HEK293T (cell line): ENCODE results near the gene DTNB.

Source experiments
- CTCF ChIA-PET: fragments of 350-600 bp; formaldehyde crosslinking; extraction: SDS; loops from one replicate; lab custom pipeline; 2021; ENCODE audit warnings: antibody characterized with exemption, inconsistent platforms; lab: Yijun Ruan, JAX
- POLR2A ChIA-PET: fragments of 350-600 bp; formaldehyde crosslinking; extraction: SDS; loops from one replicate; lab custom pipeline; 2020; ENCODE audit warnings: antibody characterized with exemption, inconsistent platforms; lab: Yijun Ruan, JAX
- DNase-seq: peaks from one replicate; pipeline ENCODE4 v3.0.0; 2012; ENCODE audit warnings: mixed read lengths; ENCODE audit errors: extremely low spot score
- ARNT ChIP-seq: fragments of 450-650 bp; IDR thresholded peaks from 2 replicates; pipeline ENCODE4 v1.6.1; 2017; ENCODE audit warnings: mild to moderate bottlenecking
- BHLHE40 ChIP-seq: fragments of 450-650 bp; IDR thresholded peaks from 2 replicates; pipeline ENCODE4 v1.6.1; 2016; ENCODE audit warnings: mild to moderate bottlenecking, moderate library complexity, borderline replicate concordance
- CTBP1 ChIP-seq: fragments of 450-650 bp; IDR thresholded peaks from 2 replicates; pipeline ENCODE4 v1.6.1; 2016; ENCODE audit warnings: borderline replicate concordance
- ELF4 ChIP-seq: fragments of 450-650 bp; IDR thresholded peaks from 2 replicates; pipeline ENCODE4 v1.6.1; 2017; ENCODE audit warnings: antibody characterized with exemption
- FOXA1 ChIP-seq: fragments of 450-650 bp; IDR thresholded peaks from 2 replicates; pipeline ENCODE4 v1.6.1; 2016; ENCODE audit warnings: mild to moderate bottlenecking
- FOXK2 ChIP-seq: fragments of 450-650 bp; IDR thresholded peaks from 2 replicates; pipeline ENCODE4 v1.6.1; 2016; ENCODE audit warnings: mild to moderate bottlenecking
- FOXM1 ChIP-seq: fragments of 450-650 bp; IDR thresholded peaks from 2 replicates; pipeline ENCODE4 v1.6.1; 2017; ENCODE audit warnings: mild to moderate bottlenecking, borderline replicate concordance
- HDGF ChIP-seq: fragments of 450-650 bp; IDR thresholded peaks from 2 replicates; pipeline ENCODE4 v1.6.1; 2017; ENCODE audit warnings: antibody characterized with exemption, borderline replicate concordance
- L3MBTL2 ChIP-seq: fragments of 450-650 bp; conservative IDR thresholded peaks from 2 replicates; pipeline ENCODE4 v1.6.1; 2016; ENCODE audit warnings: mild to moderate bottlenecking
- LEF1 ChIP-seq: fragments of 450-650 bp; IDR thresholded peaks from 2 replicates; pipeline ENCODE4 v1.6.1; 2017; ENCODE audit warnings: mild to moderate bottlenecking, borderline replicate concordance
- NFRKB ChIP-seq: fragments of 450-650 bp; IDR thresholded peaks from 2 replicates; pipeline ENCODE4 v1.6.1; 2016; ENCODE audit warnings: mild to moderate bottlenecking, moderate library complexity
- SP1 ChIP-seq: fragments of 450-650 bp; IDR thresholded peaks from 2 replicates; pipeline ENCODE4 v1.6.1; 2017
- SUZ12 ChIP-seq: fragments of 450-650 bp; IDR thresholded peaks from 2 replicates; pipeline ENCODE4 v1.6.1; 2016; ENCODE audit warnings: mild to moderate bottlenecking
- TARDBP ChIP-seq: fragments of 450-650 bp; IDR thresholded peaks from 2 replicates; pipeline ENCODE4 v1.6.1; 2016
- ZNF384 ChIP-seq: fragments of 450-650 bp; IDR thresholded peaks from 2 replicates; pipeline ENCODE4 v1.6.1; 2016
- TF ChIP-seq, protein P1 (sequence below): fragments of 450-650 bp; IDR thresholded peaks from 2 replicates; pipeline ENCODE4 v1.6.1; 2016

Gene DTNB

GRCh38 chr2:25651782-25652455, 21.5 kb downstream of the DTNB start:
- ChIA-PET CTCF (no interaction called here), POLR2A (no interaction called here)
- no peak for TF ChIP-seq FOXA1
- TF ChIP-seq, protein P1, sequence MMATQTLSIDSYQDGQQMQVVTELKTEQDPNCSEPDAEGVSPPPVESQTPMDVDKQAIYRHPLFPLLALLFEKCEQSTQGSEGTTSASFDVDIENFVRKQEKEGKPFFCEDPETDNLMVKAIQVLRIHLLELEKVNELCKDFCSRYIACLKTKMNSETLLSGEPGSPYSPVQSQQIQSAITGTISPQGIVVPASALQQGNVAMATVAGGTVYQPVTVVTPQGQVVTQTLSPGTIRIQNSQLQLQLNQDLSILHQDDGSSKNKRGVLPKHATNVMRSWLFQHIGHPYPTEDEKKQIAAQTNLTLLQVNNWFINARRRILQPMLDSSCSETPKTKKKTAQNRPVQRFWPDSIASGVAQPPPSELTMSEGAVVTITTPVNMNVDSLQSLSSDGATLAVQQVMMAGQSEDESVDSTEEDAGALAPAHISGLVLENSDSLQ: no peak
- no peak for TF ChIP-seq ELF4
- no peak for TF ChIP-seq NFRKB
- TF ChIP-seq L3MBTL2: no peak
- TF ChIP-seq ARNT: no peak
- TF ChIP-seq FOXM1: no peak
- TF ChIP-seq TARDBP: no peak
- TF ChIP-seq HDGF: no peak
- no peak for TF ChIP-seq ZNF384
- no peak for TF ChIP-seq LEF1
- TF ChIP-seq CTBP1: no peak
- TF ChIP-seq SUZ12: no peak
- no peak for TF ChIP-seq FOXK2
- TF ChIP-seq SP1: no peak
- no peak for TF ChIP-seq BHLHE40
- no peak for DNase-seq

- CTCF ChIA-PET: no interaction called here
- no peak for DNase-seq
- TF ChIP-seq CTBP1 (no peak), SP1 (no peak), FOXK2 (no peak), LEF1 (no peak), ZNF384 (no peak), BHLHE40 (no peak), ARNT (no peak), L3MBTL2 (no peak)
- POLR2A ChIA-PET: no interaction called here
Observed at GRCh38 chr2:25651066-25651465, 22.3 kb downstream of the DTNB start.

- ChIA-PET CTCF (no interaction called here), POLR2A (no interaction called here)
- TF ChIP-seq ZNF384: no peak
- TF ChIP-seq L3MBTL2: no peak
- TF ChIP-seq FOXK2: no peak
- TF ChIP-seq, protein P1: no peak
- no peak for TF ChIP-seq ELF4
- no peak for DNase-seq
Observed at GRCh38 chr2:25650256-25650655, 23.1 kb downstream of the DTNB start.

DNA sequence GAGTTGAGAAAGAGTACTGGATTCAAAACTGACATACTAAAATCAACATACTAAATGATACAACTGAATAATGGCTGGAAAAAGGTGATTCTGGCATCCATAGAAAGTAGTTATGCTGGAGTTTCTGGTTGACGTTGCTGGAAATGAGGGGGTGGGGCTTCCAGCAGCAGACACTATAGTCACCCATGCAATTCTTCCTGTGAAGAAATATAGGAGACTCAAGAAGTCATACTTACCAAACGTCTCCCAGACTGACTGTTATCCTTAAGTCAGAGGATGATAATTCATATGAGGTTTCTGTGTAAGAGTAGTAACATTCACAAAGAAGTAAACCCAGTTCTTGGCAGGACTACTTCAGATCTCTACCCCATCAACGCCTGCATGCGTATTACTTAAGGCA, 23.6 kb downstream of the DTNB start:
- POLR2A ChIA-PET: no interaction called here
- DNase-seq: no peak
- CTCF ChIA-PET: no interaction called here
- TF ChIP-seq LEF1 (no peak), ELF4 (no peak), SUZ12 (no peak), SP1 (no peak), ARNT (no peak), CTBP1 (no peak), FOXA1 (no peak), ZNF384 (no peak), NFRKB (no peak), L3MBTL2 (no peak), TARDBP (no peak), FOXK2 (no peak), HDGF (no peak), FOXM1 (no peak)
- TF ChIP-seq, protein P1: no peak

GRCh38 chr2:25642298-25642697, 31.1 kb downstream of the DTNB start:
- ChIA-PET CTCF (no interaction called here), POLR2A (no interaction called here)
- DNase-seq: no peak
- TF ChIP-seq BHLHE40 (no peak), LEF1 (no peak), FOXA1 (no peak), HDGF (no peak), SP1 (no peak)

DNA sequence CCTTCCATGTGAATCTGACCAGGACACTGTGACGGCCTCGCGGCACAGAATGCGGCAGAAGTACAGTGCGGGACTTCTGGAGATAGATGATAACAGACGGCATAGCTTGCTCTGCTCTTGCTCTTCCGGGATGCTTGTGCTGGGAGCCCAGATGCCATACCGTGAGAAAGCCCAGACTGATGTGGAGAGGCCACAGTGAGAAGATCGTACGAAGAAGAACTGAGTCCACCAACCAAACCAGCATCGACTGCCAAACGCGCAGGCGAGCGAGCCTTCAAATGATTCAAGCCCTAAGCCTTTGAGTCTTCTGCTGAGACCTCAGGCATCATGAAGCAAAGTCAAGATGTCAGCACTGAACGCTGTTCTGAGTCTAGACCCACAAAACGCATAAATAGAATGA, 33.7 kb downstream of the DTNB start:
- ChIA-PET CTCF (no interaction called here), POLR2A (interaction anchor here (0.5 kb wide), 1 partner anchor 20 kb away, joined by 3 read pairs; no protein-coding TSS in a partner anchor)

More for the DNA sequence above, 33.7 kb downstream of the DTNB start:
- TF ChIP-seq SP1 (no peak), ELF4 (no peak), TARDBP (no peak), SUZ12 (no peak), HDGF (no peak), NFRKB (no peak), BHLHE40 (no peak), FOXA1 (no peak), L3MBTL2 (no peak), FOXK2 (no peak), FOXM1 (no peak), CTBP1 (no peak), ZNF384 (no peak)
- TF ChIP-seq, protein P1: no peak
- DNase-seq: no peak
